MM.1S (cell line): ENCODE data around the gene LCNL1.

ENCODE experiments used
- DNase-seq: peaks from one replicate; pipeline ENCODE4 v3.0.0-alpha.2; 2015
- H2AFZ ChIP-seq: fragments of 300-600 bp; sonication (generic); 2 replicates; pipeline ENCODE4 v1.6.0; 2016; ENCODE audit warnings: antibody characterized with exemption, low read length
- H3F3A ChIP-seq: fragments of 300-600 bp; sonication (generic); 2 replicates; pipeline ENCODE4 v1.6.1; 2016; ENCODE audit warnings: mild to moderate bottlenecking, antibody characterized with exemption, low read length, moderate library complexity, mixed read lengths; ENCODE audit not compliant: insufficient read depth
- H3K27ac ChIP-seq: fragments of 300-600 bp; sonication (generic); 2 replicates; pipeline ENCODE4 v1.5.1; 2016; ENCODE audit warnings: mild to moderate bottlenecking, low read length
- H3K27me3 ChIP-seq: fragments of 300-600 bp; sonication (generic); replicated peaks from 2 replicates; pipeline ENCODE4 v1.6.0; 2016; ENCODE audit warnings: low read length; ENCODE audit not compliant: insufficient read depth
- H3K36me3 ChIP-seq: fragments of 300-600 bp; sonication (generic); replicated peaks from 2 replicates; pipeline ENCODE4 v1.6.1; 2016; ENCODE audit warnings: mild to moderate bottlenecking, low read length, mixed read lengths; ENCODE audit not compliant: insufficient read depth
- H3K4me1 ChIP-seq: fragments of 300-600 bp; sonication (generic); 2 replicates; pipeline ENCODE4 v1.6.1; 2016; ENCODE audit warnings: low read length, mixed read lengths
- H3K4me2 ChIP-seq: fragments of 300-600 bp; sonication (generic); 2 replicates; pipeline ENCODE4 v1.6.0; 2016; ENCODE audit warnings: low read depth, low read length
- H3K4me3 ChIP-seq: fragments of 300-600 bp; sonication (generic); 2 replicates; pipeline ENCODE4 v1.5.1; 2016; ENCODE audit warnings: low read length, mixed read lengths
- H3K79me2 ChIP-seq: fragments of 300-600 bp; sonication (generic); 2 replicates; pipeline ENCODE4 v1.6.1; 2016; ENCODE audit warnings: mixed run types, low read length, mixed read lengths
- H3K9ac ChIP-seq: fragments of 300-600 bp; sonication (generic); 2 replicates; pipeline ENCODE4 v1.6.1; 2016; ENCODE audit warnings: low read length, mixed read lengths
- H3K9me2 ChIP-seq: fragments of 300-600 bp; sonication (generic); replicated peaks from 2 replicates; pipeline ENCODE4 v1.6.1; 2016; ENCODE audit warnings: mild to moderate bottlenecking, low read length, mixed read lengths; ENCODE audit not compliant: insufficient read depth
- H3K9me3 ChIP-seq: fragments of 300-600 bp; sonication (generic); replicated peaks from 2 replicates; pipeline ENCODE4 v1.6.1; 2016; ENCODE audit warnings: mild to moderate bottlenecking, low read length, mixed read lengths; ENCODE audit not compliant: insufficient read depth
- H4K20me1 ChIP-seq: fragments of 300-600 bp; sonication (generic); 2 replicates; pipeline ENCODE4 v1.6.1; 2016; ENCODE audit warnings: mild to moderate bottlenecking, low read length, moderate library complexity, mixed read lengths; ENCODE audit not compliant: insufficient read depth
- EZH2 ChIP-seq: fragments of 300-600 bp; sonication (generic); optimal IDR thresholded peaks from 2 replicates; pipeline ENCODE3; 2017; ENCODE audit warnings: low read depth, mild to moderate bottlenecking, antibody characterized with exemption, low read length, mixed read lengths
- EZH2phosphoT487 ChIP-seq: fragments of 300-600 bp; sonication (generic); IDR thresholded peaks from 2 replicates; pipeline ENCODE4 v1.6.1; 2018; ENCODE audit warnings: antibody characterized with exemption, low read length
- TF ChIP-seq, protein P1 (sequence below): fragments of 300-600 bp; sonication (generic); IDR thresholded peaks from 2 replicates; pipeline ENCODE4 v1.5.1; 2016; ENCODE audit warnings: antibody characterized with exemption, low read length, mixed read lengths

LCNL1 gene

GRCh38 chr9:136955943-136956335 is 26.9 kb upstream of the LCNL1 start:
- no peak for DNase-seq
- no peaks in the 10 kb centered on the region for H3K4me1 ChIP-seq

DNA sequence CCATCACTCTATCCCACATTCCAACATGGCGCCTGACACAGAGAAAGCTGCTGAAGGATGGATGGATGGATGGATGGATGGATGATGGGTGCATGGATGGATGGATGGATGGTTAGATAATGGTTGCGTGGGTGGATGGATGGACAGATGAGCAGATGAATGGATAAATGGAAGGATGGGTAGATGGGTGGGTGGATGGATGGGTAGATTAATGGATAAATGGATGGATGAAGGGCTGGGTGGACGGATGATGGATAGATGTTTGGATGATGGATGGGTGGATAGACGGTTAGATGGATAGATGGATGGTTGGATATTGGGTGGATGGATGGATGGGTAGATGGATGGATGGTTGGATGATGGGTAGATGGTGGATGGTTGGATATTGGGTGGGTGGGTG is 26.2 kb upstream of the LCNL1 start:
- Histone ChIP-seq H3K9ac (no peak overlapping the region), H3K9me2 (no peaks in the 10 kb centered on the region), H3K9me3 (no peaks in the 10 kb centered on the region), H3F3A (no peaks in the 10 kb centered on the region), H3K36me3 (no peaks in the 10 kb centered on the region), H3K27me3 (peaks cover 77% of the 10 kb centered on the region), H3K4me1 (no peaks in the 10 kb centered on the region), H3K27ac (no peak overlapping the region), H3K4me2 (no peak overlapping the region), H3K79me2 (no peaks in the 10 kb centered on the region), H2AFZ (no peak overlapping the region), H4K20me1 (no peaks in the 10 kb centered on the region), H3K4me3 (no peak overlapping the region)
- TF ChIP-seq EZH2phosphoT487 = no peak
- DNase-seq = no peak

More at GRCh38 chr9:136955943-136956335, 26.9 kb upstream of the LCNL1 start:
- Histone ChIP-seq H2AFZ (no peak overlapping the region), H3K36me3 (no peaks in the 10 kb centered on the region), H4K20me1 (no peaks in the 10 kb centered on the region), H3K4me3 (no peak overlapping the region), H3K79me2 (no peaks in the 10 kb centered on the region), H3F3A (no peaks in the 10 kb centered on the region), H3K9ac (no peak overlapping the region), H3K9me2 (no peaks in the 10 kb centered on the region), H3K27me3 (peaks cover 70% of the 10 kb centered on the region), H3K27ac (no peak overlapping the region), H3K9me3 (no peaks in the 10 kb centered on the region), H3K4me2 (no peak overlapping the region)
- TF ChIP-seq EZH2phosphoT487 (no peak), EZH2 (no peak)
- TF ChIP-seq, protein P1, sequence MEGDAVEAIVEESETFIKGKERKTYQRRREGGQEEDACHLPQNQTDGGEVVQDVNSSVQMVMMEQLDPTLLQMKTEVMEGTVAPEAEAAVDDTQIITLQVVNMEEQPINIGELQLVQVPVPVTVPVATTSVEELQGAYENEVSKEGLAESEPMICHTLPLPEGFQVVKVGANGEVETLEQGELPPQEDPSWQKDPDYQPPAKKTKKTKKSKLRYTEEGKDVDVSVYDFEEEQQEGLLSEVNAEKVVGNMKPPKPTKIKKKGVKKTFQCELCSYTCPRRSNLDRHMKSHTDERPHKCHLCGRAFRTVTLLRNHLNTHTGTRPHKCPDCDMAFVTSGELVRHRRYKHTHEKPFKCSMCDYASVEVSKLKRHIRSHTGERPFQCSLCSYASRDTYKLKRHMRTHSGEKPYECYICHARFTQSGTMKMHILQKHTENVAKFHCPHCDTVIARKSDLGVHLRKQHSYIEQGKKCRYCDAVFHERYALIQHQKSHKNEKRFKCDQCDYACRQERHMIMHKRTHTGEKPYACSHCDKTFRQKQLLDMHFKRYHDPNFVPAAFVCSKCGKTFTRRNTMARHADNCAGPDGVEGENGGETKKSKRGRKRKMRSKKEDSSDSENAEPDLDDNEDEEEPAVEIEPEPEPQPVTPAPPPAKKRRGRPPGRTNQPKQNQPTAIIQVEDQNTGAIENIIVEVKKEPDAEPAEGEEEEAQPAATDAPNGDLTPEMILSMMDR = no peak

DNA sequence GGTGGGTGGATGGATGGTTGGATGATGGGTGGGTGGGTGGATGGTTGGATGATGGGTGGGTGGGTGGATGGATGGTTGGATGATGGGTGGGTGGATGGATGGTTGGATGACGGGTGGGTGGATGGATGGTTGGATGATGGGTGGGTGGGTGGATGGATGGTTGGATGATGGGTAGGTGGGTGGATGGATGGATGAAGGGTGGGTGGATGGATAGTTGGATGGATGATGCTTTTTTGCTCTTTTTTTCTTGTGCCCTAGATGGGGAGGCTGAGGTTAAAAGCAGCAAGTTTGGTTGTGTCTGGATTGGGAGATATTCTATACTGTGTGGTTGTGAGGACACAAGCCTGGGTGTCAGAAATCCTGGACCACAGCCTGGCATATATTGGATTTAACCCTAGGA is 25.3 kb upstream of the LCNL1 start:
- H3K79me2 ChIP-seq = no peaks in the 10 kb centered on the region
- no peak for DNase-seq
- no peak for TF ChIP-seq EZH2
- no peak for TF ChIP-seq EZH2phosphoT487
- TF ChIP-seq, protein P1 = no peak
- H3K4me2 ChIP-seq = no peak overlapping the region
- no peaks in the 10 kb centered on the region for H3K9me2 ChIP-seq
- H3K4me1 ChIP-seq = no peaks in the 10 kb centered on the region
- no peaks in the 10 kb centered on the region for H3K36me3 ChIP-seq
- no peaks in the 10 kb centered on the region for H3K9me3 ChIP-seq
- no peaks in the 10 kb centered on the region for H4K20me1 ChIP-seq
- no peak overlapping the region for H2AFZ ChIP-seq
- H3K27ac ChIP-seq = no peak overlapping the region
- H3K27me3 ChIP-seq = peaks cover 85% of the 10 kb centered on the region
- no peak overlapping the region for H3K9ac ChIP-seq
- no peak overlapping the region for H3K4me3 ChIP-seq
- H3F3A ChIP-seq = no peaks in the 10 kb centered on the region

DNA sequence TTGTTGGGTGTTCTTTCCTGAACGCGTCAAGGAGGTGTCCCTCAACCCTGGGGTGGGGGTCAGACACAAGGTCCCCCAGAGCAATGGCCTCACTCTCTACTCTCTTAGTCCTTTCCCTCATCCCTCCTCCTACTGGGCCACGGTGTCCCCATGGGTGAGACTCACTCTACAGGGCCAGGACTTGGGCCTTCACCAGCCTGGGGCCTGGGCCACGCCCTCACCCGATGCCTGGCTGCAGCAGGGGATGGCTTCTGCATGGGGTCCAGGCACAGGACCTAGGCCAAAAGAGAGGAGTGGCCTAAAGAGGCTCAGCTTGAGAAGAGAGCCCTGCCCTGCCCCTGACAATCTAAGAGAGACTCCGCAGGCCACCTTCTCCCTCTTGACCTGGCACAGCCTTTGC is 24.9 kb upstream of the LCNL1 start:
- no peaks in the 10 kb centered on the region for H3F3A ChIP-seq
- no peaks in the 10 kb centered on the region for H3K9me2 ChIP-seq

More for the DNA sequence above, 24.9 kb upstream of the LCNL1 start:
- Histone ChIP-seq H4K20me1 (no peaks in the 10 kb centered on the region), H3K4me2 (no peak overlapping the region), H3K4me1 (no peaks in the 10 kb centered on the region), H3K36me3 (no peaks in the 10 kb centered on the region), H3K27ac (no peak overlapping the region), H3K4me3 (no peak overlapping the region), H2AFZ (no peak overlapping the region), H3K79me2 (no peaks in the 10 kb centered on the region), H3K27me3 (peaks cover 88% of the 10 kb centered on the region), H3K9ac (no peak overlapping the region), H3K9me3 (no peaks in the 10 kb centered on the region)
- TF ChIP-seq EZH2 (no peak), EZH2phosphoT487 (no peak)
- TF ChIP-seq, protein P1 = no peak
- DNase-seq = no peak
